Ovary (tissue), 9 donors: ENCODE data around the gene BIK. TPM values are rescaled to one million over a fixed set of nuclear protein-coding genes. Genes with fewer than 3 reads are reported as not detected.

Source experiments
- DNase-seq, 5 donors: peaks; one replicate each; pipeline ENCODE4 v3.0.0-alpha.2; 2019 to 2020
- H3K27ac ChIP-seq, 2 donors: fragments of 200-600 bp; one replicate each; pipeline versions ENCODE4 v1.5.1 to v1.8.0; 2019 to 2022
- H3K27me3 ChIP-seq: fragments of 200-600 bp; one replicate; pipeline ENCODE4 v1.8.0; 2022
- H3K36me3 ChIP-seq: fragments of 200-600 bp; sonication (generic); one replicate; pipeline ENCODE4 v1.5.1; 2019
- H3K4me1 ChIP-seq: one replicate; pipeline ENCODE4 v1.8.1; 2013; ENCODE audit warnings: mild to moderate bottlenecking, moderate library complexity; ENCODE audit not compliant: insufficient read depth
- H3K4me3 ChIP-seq: fragments of 200-600 bp; sonication (generic); one replicate; pipeline ENCODE4 v1.5.1; 2017
- H3K9me3 ChIP-seq, 2 donors: fragments of 200-600 bp in 1 of 2; sonication (generic) in 1 of 2; one replicate each; pipeline versions ENCODE4 v1.5.1 to v1.8.1; 2013 to 2019; ENCODE audit warnings: mild to moderate bottlenecking in 1 of 2, moderate library complexity in 1 of 2
- CTCF ChIP-seq, 3 donors: fragments of 450-650 bp in 2 of 3; fragments of 200-600 bp in 1 of 3; IDR thresholded peaks; one replicate each; pipeline versions ENCODE4 v1.5.1 to v1.8.0; 2016 to 2022; ENCODE audit warnings: antibody characterized with exemption in 3 of 3, mild to moderate bottlenecking in 1 of 3
- EP300 ChIP-seq: sonication (generic); formaldehyde crosslinking; IDR thresholded peaks from one replicate; pipeline ENCODE4 v1.6.1; 2017; ENCODE audit warnings: antibody characterized with exemption
- POLR2A ChIP-seq: fragments of 450-650 bp; IDR thresholded peaks from one replicate; pipeline ENCODE4 v1.6.1; 2017; ENCODE audit warnings: antibody characterized with exemption, mild to moderate bottlenecking, moderate library complexity
- WGBS, 3 donors: extraction: QIAGEN DNeasy Blood & Tissue Kit in 1 of 3; methylation state at CpG; one replicate each; pipeline versions ENCODE4 v1.1.5 to v1.1.7; 2013 to 2017; 5-methylcytosine and 5-hydroxymethylcytosine counted together
- intact Hi-C, 4 donors: fragments of 100-400 bp; cut with DNase I; formaldehyde crosslinking; loops; one replicate each; pipeline versions ENCODE4 v1.11.0 to v1.15.1; 2022 to 2023
- polyA plus RNA-seq, 2 donors: library from polyadenylated mRNA; stranded (reverse); fragments of 200-250 nt in 1 of 2; fragments of 350-450 nt in 1 of 2; fragmentation: Illumina TruSeq in 1 of 2; extraction: RNeasy Lipid Tissue Mini Kit (QIAGEN cat#74804) in 1 of 2; gene quantifications; one replicate each; pipeline ENCODE4 v1.2.3, GENCODE V29; 2013 to 2014
- total RNA-seq, 7 donors: library from RNA; depleted of rRNA in 2 of 7; stranded (reverse); fragments of >200 nt in 2 of 7; fragmentation: NEBNext Ultra II Directional in 3 of 7; extraction: Animal tissue kit (Norgen Biotek cat#: 25700) in 3 of 7; gene quantifications; one replicate each; pipeline versions ENCODE4 v1.1.0 to v1.2.4, GENCODE V29; 2016 to 2023
- donor health status: DM: no; HTN: no; CAD: no; lungs with moderate emphysema.
- donor health status: DM: no; HTN: no; CAD: no.
- donor health status: Bipolar disorder and iron deficiency.
- donor health status: DM: yes; HTN: yes; CAD: no.
- donor health status: DM: no; HTN: no; CAD: no.
- donor health status: DM: yes; HTN: yes; CAD: no.

BIK gene
- total and polyA plus RNA-seq, 9 donors, result 0.31 to 15.2 (median 0.48) TPM; not detected in 4

GRCh38 chr22:43163241-43163795 lies 52.8 kb downstream of the BIK start:
- H3K4me3 ChIP-seq, result no peak overlapping the region

GRCh38 chr22:43164636-43165035 lies 54.1 kb downstream of the BIK start:
- Histone ChIP-seq H3K4me1 (peaks cover 13% of the 10 kb centered on the region), H3K27ac (no peak overlapping the region), H3K27me3 (no peaks in the 10 kb centered on the region), H3K4me3 (no peak overlapping the region), H3K36me3 (no peaks in the 10 kb centered on the region), H3K9me3 (no peaks in the 10 kb centered on the region)
- WGBS, 3 donors, result 26 to 54% (median 44%) methylated on average over 16 of the region's 16 CpGs
- intact Hi-C loops, result no loop called here
- peak in 1 of 5 donors; percentile 37 for DNase-seq
- TF ChIP-seq POLR2A (no peak), EP300 (no peak), CTCF (IDR thresholded peaks at IDR 0.05) (no peak)

More at GRCh38 chr22:43163241-43163795, 52.8 kb downstream of the BIK start:
- no peaks in the 10 kb centered on the region for H3K9me3 ChIP-seq
- H3K27ac ChIP-seq, result peak overlapping the region; percentile 51 to 56
- H3K27me3 ChIP-seq, result no peaks in the 10 kb centered on the region
- TF ChIP-seq CTCF (IDR thresholded peaks at IDR 0.05) (no peak), EP300 (no peak), POLR2A (no peak)
- intact Hi-C loops, result no loop called here
- no peak for DNase-seq
- H3K4me1 ChIP-seq, result peaks cover 13% of the 10 kb centered on the region
- no peaks in the 10 kb centered on the region for H3K36me3 ChIP-seq
- 55 to 68% (median 62%) methylated on average over 18 of the region's 18 CpGs for WGBS, 3 donors

GRCh38 chr22:43166132-43166930 lies 55.8 kb downstream of the BIK start:
- no peak for TF ChIP-seq CTCF (IDR thresholded peaks at IDR 0.05)
- TF ChIP-seq EP300, result no peak
- no peak for TF ChIP-seq POLR2A
- Histone ChIP-seq H3K4me3 (no peak overlapping the region), H3K36me3 (no peaks in the 10 kb centered on the region), H3K27ac (no peak overlapping the region), H3K9me3 (no peaks in the 10 kb centered on the region), H3K4me1 (peaks cover 13% of the 10 kb centered on the region), H3K27me3 (no peaks in the 10 kb centered on the region)
- 89 to 92% (median 89%) methylated on average over 23 of the region's 23 CpGs for WGBS, 3 donors
- no peak for DNase-seq
- intact Hi-C loops, result no loop called here

GRCh38 chr22:43167001-43167589 lies 56.5 kb downstream of the BIK start:
- Histone ChIP-seq H3K27me3 (no peaks in the 10 kb centered on the region), H3K36me3 (no peaks in the 10 kb centered on the region), H3K4me1 (peaks cover 13% of the 10 kb centered on the region), H3K27ac (no peak overlapping the region), H3K4me3 (no peak overlapping the region), H3K9me3 (no peaks in the 10 kb centered on the region)
- TF ChIP-seq POLR2A (no peak), CTCF (IDR thresholded peaks at IDR 0.05) (no peak), EP300 (no peak)
- DNase-seq, result no peak
- intact Hi-C loops, result no loop called here
- 84 to 88% (median 86%) methylated on average over 19 of the region's 19 CpGs for WGBS, 3 donors
